ENCODE results near the gene NCAM1.

GRCh38 chr11:112995423-112996090 is 34.3 kb downstream of the NCAM1 start:
- TF ChIP-seq, protein P1, sequence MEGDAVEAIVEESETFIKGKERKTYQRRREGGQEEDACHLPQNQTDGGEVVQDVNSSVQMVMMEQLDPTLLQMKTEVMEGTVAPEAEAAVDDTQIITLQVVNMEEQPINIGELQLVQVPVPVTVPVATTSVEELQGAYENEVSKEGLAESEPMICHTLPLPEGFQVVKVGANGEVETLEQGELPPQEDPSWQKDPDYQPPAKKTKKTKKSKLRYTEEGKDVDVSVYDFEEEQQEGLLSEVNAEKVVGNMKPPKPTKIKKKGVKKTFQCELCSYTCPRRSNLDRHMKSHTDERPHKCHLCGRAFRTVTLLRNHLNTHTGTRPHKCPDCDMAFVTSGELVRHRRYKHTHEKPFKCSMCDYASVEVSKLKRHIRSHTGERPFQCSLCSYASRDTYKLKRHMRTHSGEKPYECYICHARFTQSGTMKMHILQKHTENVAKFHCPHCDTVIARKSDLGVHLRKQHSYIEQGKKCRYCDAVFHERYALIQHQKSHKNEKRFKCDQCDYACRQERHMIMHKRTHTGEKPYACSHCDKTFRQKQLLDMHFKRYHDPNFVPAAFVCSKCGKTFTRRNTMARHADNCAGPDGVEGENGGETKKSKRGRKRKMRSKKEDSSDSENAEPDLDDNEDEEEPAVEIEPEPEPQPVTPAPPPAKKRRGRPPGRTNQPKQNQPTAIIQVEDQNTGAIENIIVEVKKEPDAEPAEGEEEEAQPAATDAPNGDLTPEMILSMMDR (conservative IDR thresholded peaks at IDR 0.05; ENCODE audit: low read depth, low read length), result no peak
- TF ChIP-seq EZH2phosphoT487 (IDR thresholded peaks at IDR 0.05; ENCODE audit: borderline replicate concordance, low read length) (no peak), EZH2 (IDR thresholded peaks at IDR 0.05; ENCODE audit: low read length, unreplicated experiment) (no peak)

All from PC-3 (cell line).